ENCODE results near the gene DCPS.
"Not testable (repeated sequence)": the region's sequence is repeated elsewhere in the genome, so short reads cannot be mapped to it uniquely, and the experiment has no call there.

DCPS gene

GRCh38 chr11:126288237-126288636 lies 15.6 kb upstream of the DCPS start:
- no peak for DNase-seq (ENCODE audit: low read depth in 2 of 2)

- DNase-seq (ENCODE audit: low read depth in 2 of 2) = no peak
Measured at GRCh38 chr11:126290887-126291286, 13.0 kb upstream of the DCPS start.

- DNase-seq (ENCODE audit: low read depth in 2 of 2) = no peak
Measured at GRCh38 chr11:126293726-126294125, 10.1 kb upstream of the DCPS start.

- DNase-seq (ENCODE audit: low read depth in 2 of 2) = no peak
Measured at GRCh38 chr11:126297004-126297403, 6.9 kb upstream of the DCPS start.

- no peak for DNase-seq (ENCODE audit: low read depth in 2 of 2)
Measured at GRCh38 chr11:126304457-126305075, 706 bp downstream of the DCPS start.

GRCh38 chr11:126305699-126306098 lies 1.8 kb downstream of the DCPS start:
- DNase-seq (ENCODE audit: low read depth in 2 of 2) = no peak

GRCh38 chr11:126307706-126308105 lies 3.8 kb downstream of the DCPS start:
- DNase-seq (ENCODE audit: low read depth in 2 of 2) = no peak

- no peak for DNase-seq (ENCODE audit: low read depth in 2 of 2)
Measured at GRCh38 chr11:126308271-126308671, 4.4 kb downstream of the DCPS start.

GRCh38 chr11:126308771-126309170 lies 4.9 kb downstream of the DCPS start:
- not testable (repeated sequence) for DNase-seq (ENCODE audit: low read depth in 2 of 2)

GRCh38 chr11:126310200-126310991 lies 6.5 kb downstream of the DCPS start:
- no peak for DNase-seq (ENCODE audit: low read depth in 2 of 2)

- no peak for DNase-seq (ENCODE audit: low read depth in 2 of 2)
Measured at GRCh38 chr11:126310992-126311310, 7.1 kb downstream of the DCPS start.

- DNase-seq (ENCODE audit: low read depth in 2 of 2) = no peak
Measured at GRCh38 chr11:126311401-126312291, 7.8 kb downstream of the DCPS start.

GRCh38 chr11:126312961-126313360 lies 9.1 kb downstream of the DCPS start:
- no peak for DNase-seq (ENCODE audit: low read depth in 2 of 2)

- no peak for DNase-seq (ENCODE audit: low read depth in 2 of 2)
Measured at GRCh38 chr11:126313826-126314225, 10.0 kb downstream of the DCPS start.

- no peak for DNase-seq (ENCODE audit: low read depth in 2 of 2)
Measured at GRCh38 chr11:126317432-126317755, 13.5 kb downstream of the DCPS start.

GRCh38 chr11:126317756-126318573 lies 14.1 kb downstream of the DCPS start:
- no peak for DNase-seq (ENCODE audit: low read depth in 2 of 2)

- no peak for DNase-seq (ENCODE audit: low read depth in 2 of 2)
Measured at GRCh38 chr11:126318574-126319373, 14.9 kb downstream of the DCPS start.

- DNase-seq (ENCODE audit: low read depth in 2 of 2) = no peak
Measured at GRCh38 chr11:126319374-126319740, 15.5 kb downstream of the DCPS start.

GRCh38 chr11:126322996-126323395 lies 19.1 kb downstream of the DCPS start:
- no peak for DNase-seq (ENCODE audit: low read depth in 2 of 2)

GRCh38 chr11:126327281-126328000 lies 23.6 kb downstream of the DCPS start:
- DNase-seq (ENCODE audit: low read depth in 2 of 2) = no peak
